Measurements from ENCODE around the gene GALR3.

The GALR3 gene

GRCh38 chr22:37802310-37803194, 20.6 kb upstream of the GALR3 start (continued):
- no peak for TF ChIP-seq ZNF513 (tag by site-specific recombination; IDR thresholded peaks at IDR 0.05)
- TF ChIP-seq ZBTB49 (tag by site-specific recombination; IDR thresholded peaks at IDR 0.05; ENCODE audit: low read depth): no peak
- peak; percentile 87 for TF ChIP-seq KLF9 (tag by site-specific recombination; IDR thresholded peaks at IDR 0.05; ENCODE audit: low read depth)
- no peak for TF ChIP-seq ZNF664 (tag by site-specific recombination; IDR thresholded peaks at IDR 0.05)
- TF ChIP-seq ZNF514 (tag by site-specific recombination; IDR thresholded peaks at IDR 0.05): no peak
- peak; percentile 37; the same call in 1 of the 2 replicates for TF ChIP-seq IKZF3 (tag by site-specific recombination; IDR thresholded peaks at IDR 0.05)
- no peak for TF ChIP-seq BCL6B (tag by site-specific recombination; IDR thresholded peaks at IDR 0.05)
- peak; percentile 54; the same call in 1 of the 2 replicates for TF ChIP-seq ZBTB17 (tag by site-specific recombination; IDR thresholded peaks at IDR 0.05)
- TF ChIP-seq YY1 (tag by site-specific recombination; IDR thresholded peaks at IDR 0.05): peak; percentile 44; the same call in 1 of the 2 replicates
- TF ChIP-seq YY2 (tag by site-specific recombination; IDR thresholded peaks at IDR 0.05): peak; percentile 45; the same call in 1 of the 2 replicates
- TF ChIP-seq ZNF433 (tag by site-specific recombination; IDR thresholded peaks at IDR 0.05; ENCODE audit: low read depth): no peak
- no peak for TF ChIP-seq ZNF571 (tag by site-specific recombination; IDR thresholded peaks at IDR 0.05)
- TF ChIP-seq ZBTB8A (tag by site-specific recombination; IDR thresholded peaks at IDR 0.05): peak; percentile 94
- TF ChIP-seq ZNF394 (tag by site-specific recombination; IDR thresholded peaks at IDR 0.05; ENCODE audit: borderline replicate concordance): 0 out of 2 replicates have a peak, but pooled peaks have one; percentile 19
- TF ChIP-seq ZBTB48 (tag by site-specific recombination; IDR thresholded peaks at IDR 0.05): peak; percentile 24
- peak; percentile 39; the same call in 1 of the 2 replicates for TF ChIP-seq GLIS1 (tag by site-specific recombination; IDR thresholded peaks at IDR 0.05)
- TF ChIP-seq ZEB2 (tag by site-specific recombination; IDR thresholded peaks at IDR 0.05): no peak
- TF ChIP-seq MZF1 (tag by site-specific recombination; IDR thresholded peaks at IDR 0.05; ENCODE audit: borderline replicate concordance): no peak
- peak; percentile 39 for TF ChIP-seq KLF17 (tag by site-specific recombination; IDR thresholded peaks at IDR 0.05)
- no peak for TF ChIP-seq ZNF280C (tag by site-specific recombination; IDR thresholded peaks at IDR 0.05)
- TF ChIP-seq SCRT2 (tag by site-specific recombination; IDR thresholded peaks at IDR 0.05): peak; percentile 7; the same call in 1 of the 2 replicates
- TF ChIP-seq, protein P1, sequence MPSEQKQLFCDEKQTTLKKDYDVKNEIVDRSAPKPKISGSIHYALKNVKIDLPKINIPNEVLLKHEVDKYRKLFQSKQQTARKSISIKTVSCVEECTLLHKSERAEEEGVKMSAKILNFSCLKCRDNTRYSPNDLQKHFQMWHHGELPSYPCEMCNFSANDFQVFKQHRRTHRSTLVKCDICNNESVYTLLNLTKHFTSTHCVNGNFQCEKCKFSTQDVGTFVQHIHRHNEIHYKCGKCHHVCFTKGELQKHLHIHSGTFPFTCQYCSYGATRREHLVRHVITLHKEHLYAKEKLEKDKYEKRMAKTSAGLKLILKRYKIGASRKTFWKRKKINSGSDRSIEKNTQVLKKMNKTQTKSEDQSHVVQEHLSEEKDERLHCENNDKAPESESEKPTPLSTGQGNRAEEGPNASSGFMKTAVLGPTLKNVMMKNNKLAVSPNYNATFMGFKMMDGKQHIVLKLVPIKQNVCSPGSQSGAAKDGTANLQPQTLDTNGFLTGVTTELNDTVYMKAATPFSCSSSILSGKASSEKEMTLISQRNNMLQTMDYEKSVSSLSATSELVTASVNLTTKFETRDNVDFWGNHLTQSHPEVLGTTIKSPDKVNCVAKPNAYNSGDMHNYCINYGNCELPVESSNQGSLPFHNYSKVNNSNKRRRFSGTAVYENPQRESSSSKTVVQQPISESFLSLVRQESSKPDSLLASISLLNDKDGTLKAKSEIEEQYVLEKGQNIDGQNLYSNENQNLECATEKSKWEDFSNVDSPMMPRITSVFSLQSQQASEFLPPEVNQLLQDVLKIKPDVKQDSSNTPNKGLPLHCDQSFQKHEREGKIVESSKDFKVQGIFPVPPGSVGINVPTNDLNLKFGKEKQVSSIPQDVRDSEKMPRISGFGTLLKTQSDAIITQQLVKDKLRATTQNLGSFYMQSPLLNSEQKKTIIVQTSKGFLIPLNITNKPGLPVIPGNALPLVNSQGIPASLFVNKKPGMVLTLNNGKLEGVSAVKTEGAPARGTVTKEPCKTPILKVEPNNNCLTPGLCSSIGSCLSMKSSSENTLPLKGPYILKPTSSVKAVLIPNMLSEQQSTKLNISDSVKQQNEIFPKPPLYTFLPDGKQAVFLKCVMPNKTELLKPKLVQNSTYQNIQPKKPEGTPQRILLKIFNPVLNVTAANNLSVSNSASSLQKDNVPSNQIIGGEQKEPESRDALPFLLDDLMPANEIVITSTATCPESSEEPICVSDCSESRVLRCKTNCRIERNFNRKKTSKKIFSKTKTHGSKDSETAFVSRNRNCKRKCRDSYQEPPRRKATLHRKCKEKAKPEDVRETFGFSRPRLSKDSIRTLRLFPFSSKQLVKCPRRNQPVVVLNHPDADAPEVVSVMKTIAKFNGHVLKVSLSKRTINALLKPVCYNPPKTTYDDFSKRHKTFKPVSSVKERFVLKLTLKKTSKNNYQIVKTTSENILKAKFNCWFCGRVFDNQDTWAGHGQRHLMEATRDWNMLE (tag by site-specific recombination; conservative IDR thresholded peaks at IDR 0.05; ENCODE audit: low read depth): no peak
- peak; percentile 66 for TF ChIP-seq ZNF366 (tag by site-specific recombination; conservative IDR thresholded peaks at IDR 0.05)
- TF ChIP-seq GLIS2 (tag by site-specific recombination; IDR thresholded peaks at IDR 0.05): peak; percentile 67
- no peak for TF ChIP-seq ZNF544 (tag by site-specific recombination; IDR thresholded peaks at IDR 0.05)

Data from HEK293 (cell line).